Left lobe of liver (tissue), 2 donors: Measurements from ENCODE around the gene AMPD2. TPM values are rescaled to one million over a fixed set of nuclear protein-coding genes. Genes with fewer than 3 reads are reported as not detected.
A peak's percentile ranks its signal among the peaks of the same experiment; 100 is the strongest.

Experiments
- ATAC-seq: fragments of 200-7000 bp; cut with Tn5 transposase; one replicate; pipeline ENCODE4 v1.9.1; 2020; ENCODE audit warnings: mild to moderate bottlenecking, moderate library complexity
- DNase-seq: peaks from one replicate; pipeline ENCODE4 v3.0.0-alpha.2; 2020; ENCODE audit warnings: low spot score
- total RNA-seq: library from RNA; stranded (reverse); gene quantifications from one replicate; pipeline ENCODE4 v1.2.1, GENCODE V29; 2021
- donor health status: DM: no; HTN: no; CAD: no; lungs with moderate emphysema.
- donor health status: DM: no; HTN: yes; CAD: no.

AMPD2 gene
- 56.1 TPM for total RNA-seq

DNA sequence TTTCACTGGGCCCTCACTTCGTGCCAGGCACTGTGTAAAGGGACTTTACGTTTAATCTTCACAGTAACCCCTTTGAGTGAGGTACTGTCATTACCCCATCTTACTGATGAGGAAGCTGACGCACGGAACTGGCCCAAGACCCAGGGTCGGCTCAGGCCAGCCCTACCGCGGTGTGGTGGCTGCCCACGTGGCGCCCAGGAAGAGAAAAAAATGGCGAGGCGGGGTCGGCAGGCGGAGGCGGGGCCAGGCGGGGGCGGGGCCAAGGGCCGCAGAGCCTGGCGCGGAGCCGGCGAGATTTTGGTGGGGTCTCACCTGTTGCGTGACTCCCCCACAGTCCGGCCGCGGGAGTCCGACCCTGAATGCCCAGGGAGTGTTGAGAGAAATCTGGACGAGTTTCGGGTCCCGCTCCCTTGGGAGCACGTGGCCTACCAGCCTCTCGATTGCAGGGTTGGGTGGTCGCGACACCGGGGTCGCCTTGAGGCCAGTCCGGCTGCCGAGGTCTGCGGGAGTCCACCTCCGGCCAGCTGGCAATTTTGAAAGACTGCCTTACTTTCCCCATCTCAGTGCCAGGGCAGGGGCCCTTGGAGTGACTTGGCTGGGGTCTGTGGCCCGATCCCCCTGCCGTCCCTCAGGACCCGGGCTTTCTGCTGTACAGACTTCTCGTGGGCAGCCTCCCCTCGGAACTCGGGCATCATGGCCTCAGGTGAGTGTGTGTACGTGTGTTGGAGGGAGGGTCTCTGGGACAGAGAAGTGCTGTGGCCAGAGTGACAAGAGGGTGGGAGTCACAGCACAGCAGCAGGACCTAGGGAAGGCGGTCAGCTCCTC, at the start of gene AMPD2, which contains the start of gene GNAT2:
Gene AMPD2, plus strand, starts transcription at position 262 of the 825 bp plus-strand sequence. CDS start 1,339 bp downstream, outside the sequence.
Gene GNAT2, minus strand, starts transcription at position 41 of the 825 bp plus-strand sequence. CDS start 6,746 bp downstream, outside the sequence.
- ATAC-seq (peak; percentile 71), DNase-seq (peak; percentile 89)

DNA sequence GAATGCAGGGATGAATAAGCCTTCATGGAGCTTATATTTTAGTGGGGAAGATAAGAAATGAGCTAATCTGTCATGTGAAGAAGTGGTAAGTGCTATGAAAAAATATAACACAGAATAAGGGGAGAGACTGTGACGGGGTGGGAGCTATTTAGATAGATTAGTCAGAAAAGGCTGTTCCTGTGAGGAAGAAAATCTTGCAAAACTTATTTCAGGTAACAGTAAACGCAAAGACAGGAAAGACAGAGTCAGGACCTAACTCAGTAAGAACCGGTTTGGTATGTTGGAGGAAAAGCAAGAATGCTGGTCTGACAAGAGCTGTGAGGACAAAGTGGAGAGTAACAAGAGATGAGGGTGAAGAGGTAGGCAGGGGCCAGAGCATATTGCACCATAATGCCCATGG, 49.2 kb upstream of the AMPD2 start:
- DNase-seq (no peak), ATAC-seq (peak; percentile 25)

DNA sequence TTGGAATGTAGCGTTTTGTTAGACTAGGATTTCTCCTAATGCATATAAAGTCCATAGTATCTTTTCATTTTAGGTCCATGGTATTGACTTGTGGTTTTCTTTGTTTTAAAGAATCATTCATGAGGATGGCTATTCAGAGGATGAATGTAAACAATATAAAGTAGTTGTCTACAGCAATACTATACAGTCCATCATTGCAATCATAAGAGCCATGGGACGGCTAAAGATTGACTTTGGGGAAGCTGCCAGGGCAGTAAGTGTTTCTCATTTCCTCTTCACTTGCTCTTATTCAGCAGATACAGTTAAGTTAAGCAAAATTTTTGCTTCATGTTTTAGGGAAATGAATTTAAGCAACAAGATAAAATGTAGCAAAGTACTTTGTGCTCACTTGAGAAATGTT, 45.9 kb upstream of the AMPD2 start:
- DNase-seq = no peak
- peak; percentile 26 for ATAC-seq

DNA sequence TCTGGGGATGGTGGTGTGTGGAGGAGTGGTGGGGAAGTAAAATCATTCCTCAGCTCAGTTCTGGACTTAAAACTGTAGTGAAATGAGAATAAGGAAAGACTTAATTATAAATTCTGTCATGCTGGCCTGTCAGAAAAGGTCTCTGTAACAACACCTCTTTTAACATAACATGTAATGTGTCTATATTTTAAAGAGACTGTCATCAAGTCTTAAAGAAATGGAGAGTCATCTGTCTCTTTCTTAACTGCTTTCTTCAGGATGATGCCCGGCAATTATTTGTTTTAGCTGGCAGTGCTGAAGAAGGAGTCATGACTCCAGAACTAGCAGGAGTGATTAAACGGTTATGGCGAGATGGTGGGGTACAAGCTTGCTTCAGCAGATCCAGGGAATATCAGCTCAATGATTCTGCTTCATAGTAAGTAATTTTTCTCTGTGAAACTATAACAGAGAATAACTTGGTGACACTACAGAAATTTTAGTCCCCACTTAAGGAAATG, 40.6 kb upstream of the AMPD2 start:
- ATAC-seq (no peak), DNase-seq (no peak)

DNA sequence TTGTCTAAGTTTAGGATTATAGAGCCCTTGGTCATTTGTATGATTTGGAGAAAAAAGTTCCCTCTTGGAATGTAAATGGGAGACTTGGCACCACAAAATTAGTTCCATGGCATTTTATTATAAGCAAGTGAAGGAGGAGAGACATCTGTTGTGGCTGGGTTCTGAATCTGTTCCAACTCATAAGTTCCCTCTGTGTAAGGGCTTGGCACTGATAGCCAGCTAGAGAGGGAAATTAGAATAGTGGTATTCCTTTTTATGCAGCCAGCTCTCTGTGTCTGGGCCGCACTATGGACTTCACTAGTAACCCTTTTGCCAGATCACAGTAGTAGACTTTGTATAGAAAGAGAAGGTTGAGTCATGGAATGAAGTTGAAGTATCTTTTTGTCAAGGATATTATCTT, 40.1 kb upstream of the AMPD2 start:
- ATAC-seq = no peak
- DNase-seq = no peak

DNA sequence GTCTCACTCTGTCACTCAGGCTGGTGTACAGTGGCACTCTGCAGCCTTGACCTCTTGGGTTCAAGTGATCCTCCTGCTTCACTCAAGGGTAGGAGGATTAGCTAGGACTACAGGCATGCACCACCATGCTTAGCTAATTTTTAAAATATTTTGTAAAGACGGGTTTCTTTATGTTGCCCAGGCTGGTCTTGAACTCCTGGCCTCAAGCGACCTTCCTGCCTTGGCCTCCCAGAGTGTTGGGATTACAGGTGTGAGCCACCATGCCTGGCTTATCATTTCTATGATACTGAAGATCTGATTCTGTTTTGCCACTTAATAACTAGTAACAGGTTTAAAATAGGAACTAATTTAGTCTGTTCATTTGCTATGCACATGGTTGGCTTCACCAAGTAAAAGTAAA, 37.6 kb upstream of the AMPD2 start:
- DNase-seq (no peak), ATAC-seq (no peak)

DNA sequence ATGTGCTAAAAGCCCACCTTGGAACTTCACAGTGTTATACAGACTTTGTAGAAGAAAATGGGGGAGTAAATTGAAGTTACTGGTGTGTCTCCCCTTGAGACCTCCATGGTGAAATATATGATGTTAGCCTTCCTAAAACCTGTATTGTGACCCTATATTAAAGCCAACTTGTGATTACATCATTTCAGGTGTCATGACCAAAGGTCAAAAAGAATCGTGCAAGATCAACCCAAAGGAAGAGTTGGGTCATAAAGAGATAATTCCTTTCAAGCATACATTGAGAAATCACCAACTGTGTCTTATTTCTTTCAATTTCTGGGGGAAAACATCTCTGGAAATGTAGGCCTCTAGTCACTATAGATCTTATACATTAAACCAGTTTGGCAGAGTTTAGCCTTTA, 34.9 kb upstream of the AMPD2 start:
- ATAC-seq = no peak
- DNase-seq = no peak

DNA sequence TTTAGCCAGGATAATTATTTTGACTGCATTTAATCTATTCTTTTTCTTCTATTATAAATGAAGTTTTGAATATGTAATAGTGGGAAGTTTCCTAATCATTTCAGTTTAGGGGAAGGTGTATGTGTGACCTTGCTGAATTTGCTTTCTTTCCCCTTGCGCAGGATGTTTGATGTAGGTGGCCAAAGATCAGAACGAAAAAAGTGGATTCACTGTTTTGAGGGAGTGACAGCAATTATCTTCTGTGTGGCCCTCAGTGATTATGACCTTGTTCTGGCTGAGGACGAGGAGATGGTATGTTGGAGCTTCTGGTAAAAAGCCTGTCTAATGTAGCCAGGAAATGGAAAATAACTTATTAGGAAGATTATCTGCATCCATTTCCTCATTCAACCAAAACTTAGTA, 33.6 kb upstream of the AMPD2 start:
- no peak for DNase-seq

DNA sequence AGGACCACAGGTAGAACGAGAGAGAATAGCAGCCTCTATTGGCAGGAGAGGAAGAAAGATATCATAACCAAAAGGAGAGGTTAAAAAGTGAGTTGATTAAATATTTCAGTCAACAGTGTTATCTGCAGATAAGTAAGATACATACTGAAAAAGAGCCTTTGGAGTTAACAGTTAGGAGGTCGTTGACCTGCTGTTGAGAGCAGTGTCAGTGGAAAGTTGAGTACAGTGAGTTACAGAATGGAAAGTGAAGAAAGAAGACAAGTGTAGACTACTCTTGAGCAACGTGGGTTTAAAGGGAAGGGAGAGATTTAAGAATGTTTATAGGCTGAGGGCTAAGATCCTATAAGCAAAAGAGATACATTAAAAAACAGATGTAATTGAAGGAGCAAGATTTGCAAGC, 30.5 kb upstream of the AMPD2 start:
- DNase-seq (no peak), ATAC-seq (peak; percentile 76)

More for the DNA sequence above, 33.6 kb upstream of the AMPD2 start:
- ATAC-seq = peak; percentile 67

DNA sequence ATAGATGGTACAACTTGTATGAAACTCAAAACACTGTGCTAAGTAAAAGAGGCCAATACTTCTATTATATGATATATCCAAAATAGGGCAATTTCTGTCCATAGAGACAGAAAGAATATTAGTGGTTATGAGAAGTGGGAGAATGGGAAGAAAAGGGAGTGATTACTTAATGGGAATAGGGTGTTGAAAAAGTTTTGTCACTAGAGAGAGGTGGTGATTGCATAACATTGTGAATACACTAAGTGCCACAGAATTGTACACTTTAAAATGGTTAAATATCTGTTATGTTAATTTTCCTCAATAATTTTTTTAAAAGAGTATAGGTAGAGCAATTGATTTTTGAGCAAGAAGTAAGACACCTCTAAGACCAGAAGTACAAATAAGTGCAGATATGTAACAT, 30.0 kb upstream of the AMPD2 start:
- DNase-seq (no peak), ATAC-seq (no peak)

DNA sequence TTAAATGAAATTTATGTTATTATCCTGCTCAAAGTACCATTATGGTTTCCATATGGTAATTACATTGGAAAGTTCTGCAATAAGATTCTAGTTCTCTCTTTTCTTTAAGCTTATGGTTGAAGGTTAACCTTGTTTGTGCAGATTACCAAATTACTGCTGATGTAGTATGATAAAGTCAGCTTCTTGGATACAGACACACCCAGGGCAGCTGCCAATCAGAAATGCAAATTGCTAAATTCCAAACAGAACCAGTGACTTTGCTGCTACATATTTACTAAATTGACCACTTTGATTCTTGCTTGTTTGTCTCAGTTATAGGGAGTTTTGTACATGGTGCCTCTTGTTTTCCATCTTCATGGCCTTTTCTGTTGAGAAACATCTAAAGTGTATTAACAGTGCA, 26.7 kb upstream of the AMPD2 start:
- DNase-seq (no peak), ATAC-seq (no peak)

DNA sequence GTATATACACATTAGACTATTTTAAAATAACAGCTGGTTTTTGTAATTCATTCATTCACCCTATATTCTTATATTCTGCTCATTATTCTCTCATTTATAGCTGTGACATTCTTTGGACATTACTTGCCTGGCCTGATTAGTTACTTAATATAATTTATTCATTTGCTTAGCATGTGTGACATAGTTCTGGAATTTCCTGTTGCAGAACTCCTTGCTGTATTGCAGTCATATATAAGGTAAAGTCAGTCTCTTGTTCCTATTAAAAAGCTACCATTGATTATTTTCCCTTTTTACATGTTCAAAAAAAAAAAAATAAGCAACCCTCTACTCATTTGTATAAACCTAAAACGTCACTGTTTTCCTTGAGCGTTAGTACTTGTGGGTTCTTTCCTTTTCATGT, 24.1 kb upstream of the AMPD2 start:
- DNase-seq (no peak), ATAC-seq (no peak)

DNA sequence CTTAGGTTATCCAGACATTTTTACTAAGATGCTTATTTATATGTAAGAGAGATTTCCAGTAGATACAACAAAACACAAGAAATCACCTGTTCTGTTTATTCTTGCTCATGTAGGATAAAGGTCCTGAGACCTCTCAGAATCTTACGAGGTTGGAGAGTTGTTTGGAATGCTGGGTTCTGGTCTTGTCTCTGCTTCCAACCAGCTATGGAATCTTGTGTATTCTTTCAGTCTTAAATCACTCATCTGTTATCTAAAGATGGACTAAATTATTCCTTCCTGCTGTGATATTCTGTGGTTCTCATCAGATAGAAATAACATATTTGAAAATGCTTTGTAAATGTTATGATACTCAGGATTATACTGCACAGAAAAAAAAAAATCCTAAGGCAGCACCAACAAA, 21.5 kb upstream of the AMPD2 start:
- DNase-seq (no peak), ATAC-seq (no peak)

DNA sequence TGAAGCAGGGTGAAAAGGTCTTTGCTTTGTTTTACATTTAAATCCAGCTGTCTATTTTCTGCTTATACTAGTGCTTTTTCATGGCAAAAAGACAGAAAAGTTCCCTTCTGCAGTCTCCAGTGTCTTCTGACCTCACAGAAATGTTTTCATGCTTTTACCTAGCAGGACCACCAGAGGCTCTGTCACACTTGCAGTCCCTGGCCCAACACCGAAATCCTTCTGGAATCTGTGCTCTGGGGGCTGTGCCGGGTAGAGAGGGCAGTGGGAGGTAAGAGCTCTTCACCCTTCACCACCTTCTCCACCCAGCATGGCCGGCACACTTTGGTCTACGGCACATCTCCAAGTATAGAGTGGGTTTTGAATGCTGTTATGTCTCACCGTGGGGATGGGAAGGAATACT, 21.0 kb upstream of the AMPD2 start:
- DNase-seq (no peak), ATAC-seq (no peak)

DNA sequence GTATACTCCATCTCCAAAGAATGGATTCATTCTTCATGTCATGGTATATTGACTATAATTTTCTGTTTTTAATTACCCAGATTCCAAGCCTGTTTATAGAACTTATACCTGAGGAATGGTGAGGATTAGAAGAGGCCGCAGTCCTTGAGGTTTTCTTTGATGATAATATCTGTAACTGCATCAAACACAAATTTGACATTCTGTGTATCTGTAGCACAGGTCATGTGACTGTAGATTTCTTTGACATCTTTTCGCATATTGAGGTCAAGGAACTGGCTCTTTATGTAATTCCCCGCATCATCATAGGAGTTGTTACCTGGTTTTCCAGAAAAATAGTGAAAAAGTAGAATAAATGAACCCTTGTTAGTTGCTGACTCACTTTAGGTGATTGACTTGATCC, 16.4 kb upstream of the AMPD2 start:
- ATAC-seq (no peak), DNase-seq (no peak)

DNA sequence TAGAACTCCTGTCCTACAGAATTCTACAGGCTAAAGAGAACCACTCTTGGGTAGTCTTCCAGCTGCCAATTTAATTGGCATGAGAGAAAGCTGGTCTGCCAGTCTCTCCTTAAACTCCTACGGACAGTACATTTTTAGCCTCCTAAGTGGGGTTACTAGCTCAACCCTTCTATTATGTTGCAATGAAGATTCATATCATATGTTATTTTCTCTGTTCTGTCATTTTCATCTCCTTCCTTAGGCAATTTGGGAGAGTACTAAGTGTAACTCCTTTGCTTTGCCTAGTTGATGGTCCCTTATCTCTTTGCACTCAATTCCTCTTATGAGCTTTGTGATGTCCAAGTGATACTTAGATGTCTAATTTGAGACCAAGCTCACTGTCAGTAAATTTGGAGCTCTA, 14.3 kb upstream of the AMPD2 start:
- no peak for DNase-seq
- no peak for ATAC-seq

DNA sequence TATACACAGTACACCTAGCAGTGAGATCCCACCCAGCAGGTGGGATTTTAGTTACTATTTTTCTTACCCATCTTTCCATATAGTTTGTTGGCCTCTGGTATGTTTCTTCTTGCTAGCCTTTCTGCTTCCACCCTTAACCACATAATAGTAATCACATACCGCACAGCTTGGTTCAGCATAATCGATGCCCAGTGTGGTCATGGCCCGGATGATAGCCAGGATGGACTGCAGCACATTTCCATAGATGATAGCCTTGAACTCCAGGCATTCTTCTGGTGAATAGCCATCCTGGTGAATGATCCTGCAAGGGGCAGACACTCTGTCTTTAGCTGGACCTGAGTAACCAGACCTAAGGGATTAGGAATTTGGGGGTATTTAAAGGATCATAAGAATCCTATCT, 9.8 kb upstream of the AMPD2 start:
- ATAC-seq (no peak), DNase-seq (no peak)

DNA sequence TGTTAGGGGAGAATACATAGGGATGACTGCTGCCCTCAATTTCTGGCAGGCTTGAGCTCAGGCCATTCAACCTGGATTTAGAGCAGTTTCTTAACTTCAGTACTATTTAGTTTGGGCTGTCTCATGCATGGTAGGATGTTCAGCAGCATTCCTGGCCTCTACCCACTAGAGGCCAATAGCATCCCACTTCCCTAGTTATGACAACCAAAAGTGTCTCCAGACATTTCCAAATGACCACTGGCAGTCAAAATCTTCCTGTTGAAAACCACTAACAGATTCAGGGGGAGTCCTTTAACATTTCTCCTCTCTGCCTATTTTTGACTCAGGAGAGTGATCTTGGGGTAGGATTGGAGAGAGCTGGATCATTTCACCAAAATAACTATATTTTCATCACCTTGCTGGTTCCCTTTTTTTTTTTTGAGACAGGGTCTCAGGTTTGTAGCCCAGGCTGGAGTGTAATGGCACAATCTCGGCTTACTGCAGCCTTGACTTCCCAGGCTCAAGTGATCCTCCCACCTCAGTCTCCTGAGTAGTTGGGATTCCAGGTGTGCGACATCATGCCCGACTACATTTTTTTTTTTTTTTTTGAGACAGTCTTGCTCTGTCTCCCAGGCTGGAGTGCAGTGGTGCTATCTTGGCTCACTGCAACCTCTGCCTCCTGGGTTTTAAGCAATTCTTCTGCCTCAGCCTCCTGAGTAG, 8.9 kb upstream of the AMPD2 start:
- ATAC-seq = no peak

DNA sequence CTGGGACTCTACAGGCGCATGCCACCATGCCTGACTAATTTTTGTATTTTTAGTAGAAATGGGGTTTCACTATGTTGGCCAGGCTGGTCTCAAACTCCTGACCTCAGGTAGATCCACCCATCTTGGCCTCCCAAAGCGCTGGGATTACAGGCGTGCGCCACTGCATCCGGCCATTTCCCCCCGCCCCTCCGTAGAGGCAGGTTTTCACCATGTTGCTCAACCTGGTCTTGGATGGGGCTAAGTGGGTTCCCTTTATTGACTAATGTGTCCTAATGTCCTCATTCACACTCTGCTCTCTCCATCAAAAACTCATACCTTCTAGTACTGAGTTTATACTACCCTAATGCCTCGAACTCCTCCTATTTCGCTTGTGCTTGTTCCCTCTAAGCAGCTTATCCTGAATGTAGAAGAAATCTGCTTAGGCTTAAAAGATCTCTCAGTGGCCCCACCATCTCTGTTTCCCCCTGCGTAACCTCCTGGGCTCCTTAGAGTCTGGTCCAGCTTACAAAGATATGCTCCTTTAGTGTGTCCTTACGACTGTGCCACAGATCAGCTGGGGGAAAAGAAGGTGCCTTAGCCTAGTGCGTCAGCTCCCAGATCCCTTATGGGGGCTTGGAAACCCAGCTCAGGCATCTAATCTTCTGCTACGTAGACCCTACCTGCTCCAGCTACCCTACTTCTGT, 8.2 kb upstream of the AMPD2 start:
- no peak for ATAC-seq
- peak; percentile 33 for DNase-seq

More for the DNA sequence above, 8.9 kb upstream of the AMPD2 start:
- no peak for DNase-seq

DNA sequence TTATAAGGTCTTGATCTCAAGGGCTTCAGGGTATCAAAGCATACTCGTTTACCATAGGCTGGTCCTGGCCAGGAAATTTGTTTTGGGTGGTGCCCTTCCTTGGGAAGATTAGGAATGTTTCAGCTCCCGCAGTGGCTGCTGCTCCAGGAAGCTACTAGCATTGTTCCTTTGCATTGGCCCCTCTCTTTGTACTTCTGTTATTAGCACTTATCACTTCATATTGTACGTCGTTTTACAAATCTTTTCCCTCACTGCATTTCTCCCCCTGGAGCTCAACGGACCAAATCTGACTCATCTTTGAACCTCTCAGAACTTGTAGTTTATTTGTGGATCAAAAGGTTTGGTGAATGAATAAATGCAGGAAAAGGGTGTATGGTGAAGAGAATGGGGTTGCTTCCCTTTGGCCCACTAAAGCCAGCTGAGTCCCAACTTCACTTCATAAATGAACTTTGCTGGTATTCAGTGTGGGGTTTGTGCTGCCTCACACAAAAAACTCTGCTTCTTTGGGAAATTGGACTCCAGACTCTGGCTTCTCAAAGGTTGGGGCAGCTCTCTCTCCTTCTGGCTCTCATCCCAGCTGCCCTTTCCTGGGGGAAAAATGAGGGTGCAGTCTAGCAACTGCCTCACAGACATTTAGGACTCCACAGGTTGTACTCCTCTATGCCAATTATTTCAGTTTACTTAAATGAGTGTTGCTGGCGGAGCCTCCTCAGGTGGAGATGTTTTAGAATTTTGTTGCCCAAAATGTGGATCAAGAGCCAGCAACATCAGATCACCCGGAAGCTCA, 6.1 kb upstream of the AMPD2 start:
- no peak for DNase-seq
- ATAC-seq = peak; percentile 9

DNA sequence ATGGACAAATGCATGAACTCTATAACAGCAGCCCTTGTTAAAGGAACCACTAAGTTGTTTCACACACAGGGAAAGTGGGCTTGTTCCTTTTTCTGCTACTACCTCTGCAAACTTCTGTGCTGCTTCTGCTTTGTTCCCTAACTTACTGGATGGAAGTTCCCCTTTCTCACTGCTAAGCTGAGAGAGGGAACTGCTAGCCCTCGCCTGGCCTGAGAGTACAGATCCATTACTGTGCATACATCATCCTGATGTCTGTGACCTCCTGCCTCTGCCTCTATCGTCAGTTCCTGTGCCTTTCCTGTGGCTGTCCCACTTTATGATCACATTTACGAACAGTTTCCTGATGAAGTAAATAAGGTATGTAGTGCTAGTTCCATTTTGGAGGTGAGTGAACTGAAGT, 3.8 kb upstream of the AMPD2 start:
- ATAC-seq (no peak), DNase-seq (peak; percentile 43)
